ENCODE results near the gene MLEC.

The MLEC gene

GRCh38 chr12:120700886-120701285 lies 13.9 kb downstream of the MLEC start:
- no peak overlapping the region for H3K4me3 ChIP-seq (ENCODE audit: control insufficient read depth, low read depth, low read length)
- TF ChIP-seq CTCF (conservative IDR thresholded peaks at IDR 0.05; ENCODE audit: control insufficient read depth, insufficient read depth, low read depth, low read length): no peak

GRCh38 chr12:120702637-120703036 lies 15.7 kb downstream of the MLEC start:
- no peak overlapping the region for H3K4me3 ChIP-seq (ENCODE audit: control insufficient read depth, low read depth, low read length)
- DNase-seq (ENCODE audit: low read depth): no peak
- no peak for TF ChIP-seq CTCF (conservative IDR thresholded peaks at IDR 0.05; ENCODE audit: control insufficient read depth, insufficient read depth, low read depth, low read length)

More at GRCh38 chr12:120700886-120701285, 13.9 kb downstream of the MLEC start:
- DNase-seq (ENCODE audit: low read depth): no peak

- DNase-seq (ENCODE audit: low read depth): no peak
- H3K4me3 ChIP-seq (ENCODE audit: control insufficient read depth, low read depth, low read length): no peak overlapping the region
- TF ChIP-seq CTCF (conservative IDR thresholded peaks at IDR 0.05; ENCODE audit: control insufficient read depth, insufficient read depth, low read depth, low read length): no peak
Measured at GRCh38 chr12:120703311-120703942, 16.5 kb downstream of the MLEC start.

- H3K4me3 ChIP-seq (ENCODE audit: control insufficient read depth, low read depth, low read length): no peak overlapping the region
- no peak for DNase-seq (ENCODE audit: low read depth)
- TF ChIP-seq CTCF (conservative IDR thresholded peaks at IDR 0.05; ENCODE audit: control insufficient read depth, insufficient read depth, low read depth, low read length): no peak
Measured at GRCh38 chr12:120705618-120706017, 18.7 kb downstream of the MLEC start.

- H3K4me3 ChIP-seq (ENCODE audit: control insufficient read depth, low read depth, low read length): no peak overlapping the region
- DNase-seq (ENCODE audit: low read depth): no peak
- TF ChIP-seq CTCF (conservative IDR thresholded peaks at IDR 0.05; ENCODE audit: control insufficient read depth, insufficient read depth, low read depth, low read length): no peak
Measured at GRCh38 chr12:120706029-120706428, 19.1 kb downstream of the MLEC start.

- H3K4me3 ChIP-seq (ENCODE audit: control insufficient read depth, low read depth, low read length): no peak overlapping the region
- no peak for DNase-seq (ENCODE audit: low read depth)
- TF ChIP-seq CTCF (conservative IDR thresholded peaks at IDR 0.05; ENCODE audit: control insufficient read depth, insufficient read depth, low read depth, low read length): no peak
Measured at GRCh38 chr12:120708651-120709050, 21.7 kb downstream of the MLEC start.
